GM19395 (cell line): Measurements from ENCODE around the gene PITPNB.

ENCODE experiments used
- ATAC-seq: cut with Tn5 transposase; IDR thresholded peaks from one replicate; pipeline ENCODE4 v1.9.1; 2021; ENCODE audit warnings: mild to moderate bottlenecking, moderate library complexity; ENCODE audit not compliant: unreplicated experiment

The PITPNB gene

GRCh38 chr22:27804470-27805297, 114.4 kb downstream of the PITPNB start:
- no peak for ATAC-seq

- ATAC-seq, result no peak
These were observed 115.1 kb downstream of the PITPNB start for GRCh38 chr22:27803841-27804415.

- ATAC-seq, result no peak
These were observed 116.5 kb downstream of the PITPNB start for GRCh38 chr22:27802346-27803073.
